ENCODE results near the gene MED27. TPM values are rescaled to one million over a fixed set of nuclear protein-coding genes. Genes with fewer than 3 reads are reported as not detected.

MED27 gene
- total RNA-seq, 2 experiments from 2014 or later: 32.5 TPM

DNA sequence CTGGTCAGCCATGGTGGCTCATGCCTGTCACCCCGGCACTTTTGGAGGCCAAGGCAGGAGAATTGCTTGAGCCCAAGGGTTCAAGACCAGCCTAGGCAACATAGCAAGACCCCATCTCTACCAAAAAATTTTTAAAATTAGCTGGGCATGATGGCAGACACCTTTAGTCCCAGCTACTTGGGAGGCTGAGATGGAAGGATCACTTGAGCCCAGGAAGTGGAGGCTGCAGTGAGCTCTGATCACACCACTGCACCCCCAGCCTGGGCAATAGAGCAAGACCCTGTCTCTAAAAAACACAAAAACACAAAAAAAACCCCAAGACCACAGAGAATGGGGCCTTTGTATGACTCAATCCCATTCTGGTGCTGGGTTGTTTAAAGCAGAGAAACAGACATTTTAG lies 44.0 kb downstream of the MED27 start:
- TF ChIP-seq, protein P1, sequence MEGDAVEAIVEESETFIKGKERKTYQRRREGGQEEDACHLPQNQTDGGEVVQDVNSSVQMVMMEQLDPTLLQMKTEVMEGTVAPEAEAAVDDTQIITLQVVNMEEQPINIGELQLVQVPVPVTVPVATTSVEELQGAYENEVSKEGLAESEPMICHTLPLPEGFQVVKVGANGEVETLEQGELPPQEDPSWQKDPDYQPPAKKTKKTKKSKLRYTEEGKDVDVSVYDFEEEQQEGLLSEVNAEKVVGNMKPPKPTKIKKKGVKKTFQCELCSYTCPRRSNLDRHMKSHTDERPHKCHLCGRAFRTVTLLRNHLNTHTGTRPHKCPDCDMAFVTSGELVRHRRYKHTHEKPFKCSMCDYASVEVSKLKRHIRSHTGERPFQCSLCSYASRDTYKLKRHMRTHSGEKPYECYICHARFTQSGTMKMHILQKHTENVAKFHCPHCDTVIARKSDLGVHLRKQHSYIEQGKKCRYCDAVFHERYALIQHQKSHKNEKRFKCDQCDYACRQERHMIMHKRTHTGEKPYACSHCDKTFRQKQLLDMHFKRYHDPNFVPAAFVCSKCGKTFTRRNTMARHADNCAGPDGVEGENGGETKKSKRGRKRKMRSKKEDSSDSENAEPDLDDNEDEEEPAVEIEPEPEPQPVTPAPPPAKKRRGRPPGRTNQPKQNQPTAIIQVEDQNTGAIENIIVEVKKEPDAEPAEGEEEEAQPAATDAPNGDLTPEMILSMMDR (IDR thresholded peaks at IDR 0.05): no peak
- no peaks in the 10 kb centered on the region for H3K36me3 Mint-ChIP-seq (ENCODE audit: low read depth)
- CTCF ChIA-PET: no interaction called here
- H3K27ac Mint-ChIP-seq: no peak overlapping the region
- intact Hi-C loops (cut with micrococcal nuclease): no loop called here
- no peak for DNase-seq
- no peak for ATAC-seq
- no peaks in the 10 kb centered on the region for H3K9me3 Mint-ChIP-seq
- POLR2A ChIA-PET: interaction anchor here (0.6 kb wide), 1 partner anchor 537 kb away, joined by 3 read pairs; no protein-coding TSS in a partner anchor
- no peaks in the 10 kb centered on the region for H3K27me3 Mint-ChIP-seq
- H3K4me1 Mint-ChIP-seq (ENCODE audit: low read depth): peaks cover 48% of the 10 kb centered on the region
- no peak overlapping the region for H3K4me3 Mint-ChIP-seq

DNA sequence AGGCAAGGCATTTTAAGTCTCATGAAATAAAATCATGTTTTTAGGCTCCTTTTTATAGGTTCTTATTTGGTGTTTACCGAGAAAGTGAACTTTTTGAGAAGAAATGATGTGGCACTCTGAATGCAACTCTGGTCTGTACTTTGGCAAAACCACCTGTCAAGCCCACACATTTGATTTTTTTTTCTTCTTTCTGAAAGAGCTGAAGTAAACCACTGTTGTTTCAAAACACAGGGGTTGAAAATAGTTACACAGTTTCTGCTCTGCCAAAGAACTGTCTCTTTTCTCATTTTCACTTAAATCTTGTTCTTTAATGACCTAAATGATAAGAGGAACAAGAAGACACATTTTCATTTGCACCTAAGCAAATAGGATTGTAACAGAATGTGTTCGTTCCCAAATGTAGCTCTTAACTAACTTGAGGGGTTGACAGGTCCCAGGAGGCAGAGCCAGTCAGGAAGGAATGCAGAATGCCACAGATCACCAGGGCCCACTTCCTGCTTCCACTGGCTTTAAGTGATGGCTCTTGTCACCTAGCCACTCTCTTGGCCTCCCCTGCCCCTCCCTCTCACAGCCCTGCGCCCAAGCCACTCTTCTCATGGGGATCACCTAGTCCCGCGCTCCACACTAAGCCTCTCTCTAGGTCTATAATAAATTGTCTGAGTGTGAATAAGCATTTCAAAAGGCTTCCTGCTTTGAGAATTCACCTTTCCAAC lies 47.3 kb downstream of the MED27 start:
- TF ChIP-seq, protein P1 (IDR thresholded peaks at IDR 0.05): no peak
- Mint-ChIP-seq H3K27me3 (no peaks in the 10 kb centered on the region), H3K4me3 (no peak overlapping the region), H3K27ac (no peak overlapping the region), H3K4me1 (ENCODE audit: low read depth) (peaks cover 52% of the 10 kb centered on the region), H3K36me3 (ENCODE audit: low read depth) (no peaks in the 10 kb centered on the region), H3K9me3 (no peaks in the 10 kb centered on the region)
- DNase-seq (no peak), ATAC-seq (no peak)
- ChIA-PET POLR2A (no interaction called here), CTCF (no interaction called here)
- intact Hi-C loops (cut with micrococcal nuclease): no loop called here

DNA sequence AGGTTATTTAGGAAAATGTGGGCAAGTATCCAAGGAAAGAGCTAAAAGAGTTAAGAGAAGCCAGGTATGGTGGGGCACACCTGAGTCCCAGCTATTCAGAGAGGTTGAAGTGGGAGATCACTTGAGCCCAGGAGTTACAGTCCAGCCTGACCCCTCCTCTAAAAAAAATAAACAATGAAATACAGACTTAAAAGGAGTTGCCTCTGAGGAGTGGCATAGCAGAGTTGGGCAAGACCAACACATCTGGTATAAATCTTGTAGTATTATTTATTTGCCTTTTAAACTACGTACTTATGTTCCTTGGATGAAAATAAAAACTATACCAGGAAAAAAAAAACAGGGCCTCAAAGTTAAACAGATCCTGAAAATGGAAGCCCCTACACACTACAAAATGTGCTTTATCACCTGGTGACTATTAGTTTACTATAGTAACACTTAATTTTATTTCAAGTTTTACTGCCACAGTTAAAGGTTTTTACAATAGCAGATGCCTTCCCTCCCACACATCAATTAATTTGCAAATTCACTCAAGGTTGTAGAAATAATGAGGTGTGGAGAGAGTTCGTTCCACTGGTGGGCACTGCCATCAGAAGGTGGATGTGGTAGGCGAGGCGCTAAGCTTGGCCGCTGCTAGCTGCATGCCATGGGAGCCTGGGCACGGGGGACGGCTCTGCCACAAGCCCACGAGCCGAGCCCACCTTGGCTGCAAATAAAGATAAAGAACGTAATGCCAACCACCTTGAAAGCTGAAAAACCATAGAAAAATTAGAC lies 48.0 kb downstream of the MED27 start:
- peaks cover 49% of the 10 kb centered on the region for H3K4me1 Mint-ChIP-seq (ENCODE audit: low read depth)

DNA sequence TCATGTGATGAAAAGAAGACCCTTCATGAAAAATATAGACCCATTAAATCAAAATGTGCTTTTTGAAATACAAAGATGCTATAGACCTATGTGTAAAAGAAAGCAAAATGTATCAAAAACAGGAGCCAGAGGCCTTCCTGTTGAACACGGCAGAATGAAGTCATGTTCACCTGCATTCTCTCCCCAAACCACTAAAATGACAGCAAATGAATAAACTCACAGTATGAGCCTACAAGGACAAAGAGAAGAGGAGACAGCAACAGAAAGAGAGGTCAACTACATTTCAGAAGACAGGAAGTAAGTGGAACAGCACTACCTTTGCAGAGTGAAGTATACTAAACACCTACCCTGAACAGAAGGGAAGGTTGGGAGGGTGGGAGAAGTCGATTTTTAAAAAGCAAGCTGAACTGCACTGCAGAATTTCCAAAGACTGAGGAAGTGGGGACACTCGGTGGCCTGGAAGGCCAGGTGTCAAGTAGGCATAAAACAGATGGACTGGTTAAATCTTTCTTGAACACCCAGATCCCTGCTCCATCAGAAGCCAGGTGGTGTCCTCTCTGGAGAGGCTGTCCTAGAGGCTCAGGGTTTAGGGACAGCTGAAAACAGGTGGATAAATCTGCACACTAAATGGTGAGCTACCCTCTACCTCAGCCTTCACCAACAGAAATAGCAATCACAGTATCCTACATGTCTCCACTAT lies 48.9 kb downstream of the MED27 start:
- ATAC-seq: no peak
- Mint-ChIP-seq H3K4me3 (no peak overlapping the region), H3K4me1 (ENCODE audit: low read depth) (peaks cover 46% of the 10 kb centered on the region), H3K36me3 (ENCODE audit: low read depth) (peaks cover 1% of the 10 kb centered on the region), H3K27me3 (no peaks in the 10 kb centered on the region), H3K9me3 (no peaks in the 10 kb centered on the region), H3K27ac (no peak overlapping the region)
- intact Hi-C loops (cut with micrococcal nuclease): no loop called here
- DNase-seq: no peak
- TF ChIP-seq, protein P1 (IDR thresholded peaks at IDR 0.05): no peak
- ChIA-PET POLR2A (no interaction called here), CTCF (no interaction called here)

More for the DNA sequence above, 48.0 kb downstream of the MED27 start:
- ChIA-PET POLR2A (no interaction called here), CTCF (interaction anchor here (0.6 kb wide), 1 partner anchor 221 kb away, joined by 3 read pairs; no protein-coding TSS in a partner anchor)
- no peak overlapping the region for H3K4me3 Mint-ChIP-seq
- no peaks in the 10 kb centered on the region for H3K27me3 Mint-ChIP-seq
- intact Hi-C loops (cut with micrococcal nuclease): no loop called here
- no peak for DNase-seq
- no peak for ATAC-seq
- no peaks in the 10 kb centered on the region for H3K36me3 Mint-ChIP-seq (ENCODE audit: low read depth)
- H3K27ac Mint-ChIP-seq: no peak overlapping the region
- no peaks in the 10 kb centered on the region for H3K9me3 Mint-ChIP-seq
- TF ChIP-seq, protein P1 (IDR thresholded peaks at IDR 0.05): no peak
